HG02885 (cell line): Measurements from ENCODE around the gene NR4A2.
A peak's percentile ranks its signal among the peaks of the same experiment; 100 is the strongest.
"Not testable (repeated sequence)": the region's sequence is repeated elsewhere in the genome, so short reads cannot be mapped to it uniquely, and the experiment has no call there.

Experiments used
- ATAC-seq: cut with Tn5 transposase; IDR thresholded peaks from one replicate; pipeline ENCODE4 v1.9.1; 2021; ENCODE audit warnings: mild to moderate bottlenecking; ENCODE audit not compliant: unreplicated experiment, poor library complexity

Gene NR4A2

DNA sequence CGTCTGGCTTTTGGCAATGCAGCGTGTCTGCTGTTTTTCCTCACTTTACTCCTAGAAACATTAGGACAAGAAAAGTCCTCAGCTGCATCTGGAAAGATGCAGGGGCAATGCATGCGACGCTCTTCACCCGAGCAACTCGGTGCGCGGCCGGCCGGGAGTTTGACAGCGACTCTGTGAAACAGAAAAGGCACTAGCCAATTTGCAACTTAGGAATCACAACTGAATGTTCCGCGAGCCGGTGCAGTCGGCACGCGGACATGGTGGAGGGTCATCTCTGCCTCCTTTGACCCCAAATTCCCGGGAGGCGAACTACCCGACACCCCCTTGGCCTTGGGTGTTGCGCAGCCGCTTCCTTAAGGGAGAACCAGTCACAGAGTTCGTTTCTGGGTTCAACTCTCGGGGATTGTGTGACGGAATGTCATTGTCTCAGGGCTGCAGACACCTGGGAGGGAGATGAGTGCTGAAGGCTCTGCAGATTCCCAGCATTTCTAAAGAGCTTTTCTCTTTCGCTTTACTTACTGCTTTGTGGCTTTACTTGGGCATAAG is 9.8 kb downstream of the NR4A2 start:
- ATAC-seq: no peak

DNA sequence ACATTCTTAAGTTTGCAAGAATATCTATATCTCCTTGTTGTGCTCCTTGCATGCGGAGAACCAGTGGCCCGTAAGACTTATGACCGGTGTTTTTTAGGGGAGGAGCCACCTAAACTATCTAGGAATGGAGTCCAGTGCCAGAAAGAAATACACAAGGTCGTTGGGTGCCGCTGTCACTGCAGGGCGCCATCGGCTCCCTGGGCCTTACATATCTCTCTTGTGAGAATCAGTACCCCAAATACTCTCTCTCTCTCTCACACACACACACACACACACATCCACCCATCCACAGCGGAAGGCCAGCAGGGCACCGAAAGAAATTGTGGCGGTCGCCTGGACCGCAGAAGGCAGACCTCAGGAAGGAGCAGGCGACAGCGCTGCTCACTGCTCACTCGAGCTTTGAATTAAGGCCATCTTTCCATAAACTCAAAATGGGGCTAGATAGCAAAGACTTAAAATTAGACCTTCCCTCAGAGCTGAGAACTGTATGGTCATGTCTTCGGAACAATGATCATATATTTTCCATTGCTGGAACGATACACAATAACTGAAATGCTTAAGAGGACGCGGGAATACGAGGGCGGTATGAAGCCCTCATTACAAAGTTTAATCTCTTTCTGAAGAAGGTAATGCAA is 10.4 kb downstream of the NR4A2 start:
- no peak for ATAC-seq

DNA sequence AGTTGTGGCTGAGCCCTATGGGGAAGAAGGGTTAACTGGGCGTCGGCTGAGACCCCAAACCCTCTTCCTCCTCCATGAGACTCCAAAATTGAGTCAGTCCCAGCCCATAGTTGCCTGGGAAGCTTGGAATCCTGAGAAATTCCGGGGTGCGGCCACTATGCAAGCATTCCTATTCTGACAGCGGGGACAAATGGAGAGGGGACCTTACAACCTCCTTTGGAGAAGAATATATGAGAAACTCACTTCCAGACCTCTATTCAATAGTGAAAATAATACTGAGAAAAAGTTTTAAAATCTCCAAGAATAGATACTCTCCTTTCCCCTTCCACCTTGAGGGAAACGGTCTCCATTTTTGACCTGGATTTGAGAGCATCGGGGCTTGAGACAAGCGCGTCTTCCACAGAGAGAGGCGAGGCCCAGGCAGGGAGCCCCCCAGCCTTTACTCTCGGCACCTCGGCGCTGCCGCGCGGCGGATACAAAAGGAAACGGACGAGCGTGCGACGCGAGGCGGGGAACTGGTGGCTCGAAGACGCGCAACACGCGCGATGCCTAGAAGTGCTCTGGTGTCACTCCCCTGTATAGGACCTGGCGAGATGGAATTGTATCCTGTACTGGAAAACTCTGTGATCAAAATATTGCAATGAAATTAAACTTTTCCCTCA is 11.1 kb downstream of the NR4A2 start:
- no peak for ATAC-seq

DNA sequence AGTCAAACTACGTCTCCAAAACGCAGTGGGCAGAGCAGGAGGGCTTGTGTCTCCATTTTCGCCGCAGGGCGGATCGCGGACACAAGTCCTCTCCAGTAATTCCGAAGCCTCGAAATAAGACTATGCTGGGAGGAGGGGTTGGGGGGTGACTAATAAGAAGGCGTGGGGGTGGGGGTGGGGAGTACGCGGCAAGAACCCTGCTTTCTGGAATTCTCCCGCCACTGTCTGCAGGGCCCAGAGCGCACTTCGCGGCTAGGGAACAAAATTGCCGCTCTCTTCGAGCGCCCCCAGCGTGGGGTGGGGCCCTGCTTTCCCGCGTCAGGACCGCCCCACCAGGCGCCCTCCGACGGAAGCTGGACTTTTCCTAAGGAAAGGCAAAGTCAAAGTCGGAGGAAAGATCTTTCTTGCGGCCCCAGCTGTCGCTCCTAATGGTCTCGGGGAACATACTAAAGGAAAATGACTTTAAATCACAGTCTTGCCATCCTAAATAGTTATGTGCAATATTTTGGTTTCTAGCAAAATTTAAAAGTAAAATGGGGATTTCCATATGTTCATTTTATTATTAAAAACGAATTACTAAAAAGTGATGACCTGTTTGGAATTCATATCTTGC is 11.9 kb downstream of the NR4A2 start:
- ATAC-seq: no peak

GRCh38 chr2:156319811-156320485 is 12.6 kb downstream of the NR4A2 start:
- ATAC-seq: no peak

GRCh38 chr2:156317631-156318030 is 14.9 kb downstream of the NR4A2 start:
- ATAC-seq: no peak

DNA sequence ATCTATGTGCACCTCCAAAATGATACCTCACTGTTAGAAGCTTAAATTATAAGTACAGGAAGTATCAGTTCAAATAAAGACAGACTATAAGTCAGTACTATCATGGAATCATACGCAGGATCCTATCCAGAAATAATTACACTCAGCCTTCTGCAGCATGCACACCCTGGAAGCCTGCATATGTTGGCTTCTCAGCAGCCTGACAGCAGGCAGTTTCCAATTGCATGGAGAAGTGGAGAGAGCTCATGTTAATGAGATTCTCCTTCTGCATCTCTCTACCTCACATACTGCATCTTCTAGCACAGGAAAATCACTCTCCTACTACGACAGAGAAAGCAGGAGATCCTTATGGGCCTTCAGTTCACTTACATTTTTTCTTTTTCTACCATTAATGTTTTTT is 20.5 kb downstream of the NR4A2 start:
- ATAC-seq: no peak

DNA sequence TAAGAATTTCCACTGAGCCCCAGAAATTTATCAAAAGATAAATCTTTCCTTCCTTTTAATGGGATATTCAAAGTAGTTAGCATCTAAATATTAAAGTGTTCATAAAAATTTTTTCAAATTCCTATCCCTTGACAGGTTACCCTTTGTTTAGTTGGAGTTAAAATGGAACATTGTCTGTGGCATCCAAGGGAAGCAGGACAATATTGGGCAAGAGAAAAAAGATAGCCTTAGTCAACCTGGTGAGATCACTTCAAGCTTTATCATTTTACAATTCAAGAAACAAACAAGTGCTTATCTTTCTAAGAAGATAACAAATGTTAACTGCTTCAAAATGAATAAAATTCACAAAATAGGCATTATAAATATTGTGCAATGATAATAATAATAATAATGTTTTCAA is 21.7 kb downstream of the NR4A2 start:
- ATAC-seq: no peak

GRCh38 chr2:156309917-156310316 is 22.6 kb downstream of the NR4A2 start:
- no peak for ATAC-seq

GRCh38 chr2:156309167-156309566 is 23.4 kb downstream of the NR4A2 start:
- peak; percentile 75 for ATAC-seq

GRCh38 chr2:156306821-156307220 is 25.7 kb downstream of the NR4A2 start:
- no peak for ATAC-seq

GRCh38 chr2:156305121-156305520 is 27.4 kb downstream of the NR4A2 start:
- no peak for ATAC-seq

DNA sequence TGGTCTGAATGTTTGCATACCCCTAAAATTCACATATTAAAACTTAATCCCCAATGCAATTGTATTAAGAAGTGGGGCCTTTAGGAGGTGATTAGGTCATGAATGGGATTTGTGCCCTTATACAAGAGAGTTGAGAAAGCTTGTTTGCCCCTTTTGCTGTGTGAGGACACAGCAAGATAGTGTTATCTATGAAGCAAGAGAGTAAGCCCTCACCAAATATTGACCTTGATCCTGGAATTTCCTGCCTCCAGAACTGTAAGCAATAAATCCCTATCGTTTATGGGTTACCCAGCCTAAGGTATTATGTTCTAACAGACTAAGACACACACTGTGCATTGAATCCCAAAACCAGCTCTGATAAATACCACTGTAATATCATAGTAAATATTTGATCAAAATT is 32.2 kb downstream of the NR4A2 start:
- no peak for ATAC-seq

- ATAC-seq: no peak
Observed at GRCh38 chr2:156294945-156295580, 37.5 kb downstream of the NR4A2 start.

- not testable (repeated sequence) for ATAC-seq
Observed at GRCh38 chr2:156293382-156293781, 39.1 kb downstream of the NR4A2 start.

GRCh38 chr2:156279446-156280150 is 52.9 kb downstream of the NR4A2 start:
- no peak for ATAC-seq
